ENCODE measurements around the gene TECTA.
"Not testable (repeated sequence)": the region's sequence is repeated elsewhere in the genome, so short reads cannot be mapped to it uniquely, and the experiment has no call there.

Gene TECTA

DNA sequence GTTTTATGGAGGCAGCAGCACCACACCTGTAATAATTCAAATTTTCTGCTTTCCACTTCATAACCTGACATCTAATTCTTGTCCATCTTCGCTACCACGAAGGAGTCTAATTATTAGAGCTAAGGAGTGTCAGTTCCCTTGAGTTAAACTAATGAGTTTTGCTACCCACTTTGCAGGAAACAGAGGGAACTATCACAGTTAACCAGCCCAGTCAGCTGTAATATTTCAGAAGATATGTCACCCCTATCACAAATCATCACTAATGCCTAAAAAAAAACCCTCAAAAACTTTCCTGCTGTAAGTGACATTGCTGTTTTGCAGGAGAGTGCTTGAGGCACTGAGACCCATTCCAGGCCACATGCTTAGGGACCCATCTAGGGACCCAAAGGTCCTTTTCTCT lies 8.4 kb downstream of the TECTA start:
- H3K9me3 ChIP-seq (ENCODE audit: control insufficient read depth, low read length), result no peaks in the 10 kb centered on the region
- DNase-seq, result no peak
- H3K27ac ChIP-seq (ENCODE audit: insufficient read depth, low read length, poor library complexity, severe bottlenecking), result no peak overlapping the region
- no peaks in the 10 kb centered on the region for H3K27me3 ChIP-seq (replicated peaks; ENCODE audit: control insufficient read depth, insufficient read depth, low read length, poor library complexity, severe bottlenecking)
- H3K4me1 ChIP-seq (ENCODE audit: control insufficient read depth, insufficient read depth, low read length, poor library complexity, severe bottlenecking), result no peaks in the 10 kb centered on the region
- no peaks in the 10 kb centered on the region for H3K36me3 ChIP-seq (ENCODE audit: control insufficient read depth, insufficient read depth, low read length)
- no peak overlapping the region for H3K4me3 ChIP-seq (ENCODE audit: insufficient read depth, low read depth, low read length, poor library complexity, severe bottlenecking)

DNA sequence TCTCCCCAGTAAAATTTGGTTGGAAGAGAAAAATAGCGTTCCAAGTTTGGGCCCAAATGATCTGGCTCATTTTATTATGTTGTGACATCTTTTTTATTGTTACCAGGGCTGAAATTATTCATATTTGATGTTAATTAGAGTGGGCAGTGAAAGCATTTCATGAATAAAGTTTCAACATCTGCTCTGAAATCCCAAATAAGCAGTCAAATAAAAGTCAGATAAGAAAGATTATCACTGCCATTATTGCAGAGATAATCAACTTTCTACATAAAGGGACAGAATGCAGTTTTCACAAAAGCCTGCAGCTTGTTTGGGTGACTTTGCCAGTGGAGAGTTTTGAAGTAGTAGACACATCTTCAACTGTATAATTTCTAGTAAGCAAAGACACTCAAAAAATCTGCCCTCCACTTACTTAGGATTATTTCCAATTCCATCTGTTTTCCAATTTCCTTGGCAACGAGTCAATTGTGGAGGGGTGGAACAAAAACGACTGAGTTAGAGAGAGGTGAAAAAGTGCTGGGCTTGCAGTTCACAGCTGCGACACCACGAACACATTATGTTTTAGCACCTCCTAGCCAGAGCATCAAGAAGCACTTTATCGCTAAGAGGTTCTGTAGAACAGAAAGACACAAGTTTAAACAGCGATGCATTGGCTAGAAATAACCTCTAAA lies 9.0 kb downstream of the TECTA start:
- Histone ChIP-seq H3K27ac (ENCODE audit: insufficient read depth, low read length, poor library complexity, severe bottlenecking) (no peak overlapping the region), H3K27me3 (replicated peaks; ENCODE audit: control insufficient read depth, insufficient read depth, low read length, poor library complexity, severe bottlenecking) (no peaks in the 10 kb centered on the region), H3K4me1 (ENCODE audit: control insufficient read depth, insufficient read depth, low read length, poor library complexity, severe bottlenecking) (no peaks in the 10 kb centered on the region), H3K4me3 (ENCODE audit: insufficient read depth, low read depth, low read length, poor library complexity, severe bottlenecking) (no peak overlapping the region), H3K9me3 (ENCODE audit: control insufficient read depth, low read length) (no peaks in the 10 kb centered on the region), H3K36me3 (ENCODE audit: control insufficient read depth, insufficient read depth, low read length) (no peaks in the 10 kb centered on the region)
- no peak for DNase-seq

DNA sequence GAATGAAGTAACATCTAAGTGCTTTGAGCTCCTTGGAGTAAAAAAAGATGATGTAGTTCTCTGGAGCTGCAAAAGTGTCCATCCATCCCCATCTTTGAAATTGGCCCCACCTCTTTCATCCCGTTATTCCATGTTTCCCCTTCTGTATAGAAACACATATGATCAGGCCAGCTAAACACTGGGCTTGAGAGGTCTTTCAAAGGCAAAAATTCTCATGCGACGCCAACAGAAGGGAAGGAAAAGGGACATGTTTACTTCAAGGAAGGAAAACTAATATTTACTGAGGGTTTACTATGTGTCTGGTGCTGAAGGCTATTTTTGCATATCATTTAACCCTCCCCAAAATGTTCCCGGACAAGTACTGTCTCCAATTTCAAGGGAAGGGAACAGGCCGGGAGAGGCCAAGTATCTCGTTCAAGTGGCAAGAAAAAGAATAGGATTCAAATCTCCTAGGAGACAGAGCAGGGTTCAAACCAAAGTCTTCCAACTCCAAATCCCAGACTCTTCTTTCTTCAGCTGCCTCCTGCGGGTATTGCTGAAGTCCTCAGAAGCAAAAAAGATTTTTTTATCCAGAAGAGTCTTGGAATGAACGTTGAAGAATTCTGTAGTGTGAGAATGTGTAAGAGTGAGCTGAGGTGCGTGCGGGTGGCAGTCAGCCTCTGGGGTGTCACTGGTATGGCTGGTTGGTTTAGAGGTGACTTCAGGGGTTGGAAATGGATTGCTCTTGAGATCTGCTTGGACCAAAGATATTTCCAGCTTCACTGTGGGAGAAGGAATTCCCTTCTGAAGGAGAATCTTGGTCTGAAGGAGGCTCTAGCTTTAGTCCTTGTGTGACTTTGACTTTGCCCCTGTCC lies 10.1 kb downstream of the TECTA start:
- Histone ChIP-seq H3K9me3 (ENCODE audit: control insufficient read depth, low read length) (no peaks in the 10 kb centered on the region), H3K4me3 (ENCODE audit: insufficient read depth, low read depth, low read length, poor library complexity, severe bottlenecking) (no peak overlapping the region), H3K27ac (ENCODE audit: insufficient read depth, low read length, poor library complexity, severe bottlenecking) (no peak overlapping the region), H3K36me3 (ENCODE audit: control insufficient read depth, insufficient read depth, low read length) (no peaks in the 10 kb centered on the region), H3K4me1 (ENCODE audit: control insufficient read depth, insufficient read depth, low read length, poor library complexity, severe bottlenecking) (no peaks in the 10 kb centered on the region), H3K27me3 (replicated peaks; ENCODE audit: control insufficient read depth, insufficient read depth, low read length, poor library complexity, severe bottlenecking) (no peaks in the 10 kb centered on the region)
- no peak for DNase-seq

DNA sequence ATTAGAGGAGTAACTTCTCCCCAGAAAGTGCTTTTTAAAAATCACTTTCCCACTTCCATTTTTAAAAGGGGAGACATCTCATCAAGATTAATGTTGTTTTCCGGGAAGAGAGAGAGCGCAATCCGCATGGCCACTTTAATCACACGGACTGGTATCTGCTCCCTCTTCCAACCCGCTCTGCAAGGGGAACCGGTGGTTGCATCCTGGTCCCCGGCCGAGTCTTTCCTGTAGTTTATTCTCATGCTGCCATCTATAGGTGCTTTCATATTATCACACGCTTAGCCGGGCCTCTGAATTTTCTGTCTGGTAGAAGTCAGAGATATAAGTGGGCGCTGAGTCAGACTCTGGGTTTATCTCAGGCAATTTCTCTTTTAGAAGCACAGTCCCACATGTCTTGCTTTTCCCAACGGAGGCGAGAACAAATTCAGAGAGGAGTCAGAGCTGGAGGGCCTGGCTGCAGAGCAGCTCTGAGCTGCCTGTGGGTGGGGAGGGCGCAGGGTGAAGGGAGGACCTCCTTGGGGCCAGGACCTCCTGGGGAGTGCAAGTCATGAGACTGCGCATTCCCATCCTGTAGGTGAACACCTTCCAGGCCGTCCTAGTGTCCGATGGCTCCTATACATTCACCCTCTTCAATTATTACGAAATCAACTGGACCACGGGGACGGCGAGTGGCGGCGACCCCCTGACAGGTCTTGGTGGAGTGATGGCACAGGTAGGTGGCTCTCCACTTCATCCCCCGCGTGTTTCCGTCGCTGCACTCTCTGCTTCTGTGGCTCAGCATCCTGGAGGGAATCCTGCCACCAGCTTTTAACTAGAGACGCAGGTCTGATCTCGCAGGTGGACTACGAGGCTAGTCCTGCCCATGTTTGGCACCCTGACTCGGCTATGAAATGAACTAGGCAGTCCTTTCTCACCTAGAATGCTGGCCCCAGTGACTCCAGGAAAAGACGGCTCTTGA lies 11.7 kb downstream of the TECTA start:
- DNase-seq, result no peak
- no peak overlapping the region for H3K27ac ChIP-seq (ENCODE audit: insufficient read depth, low read length, poor library complexity, severe bottlenecking)
- H3K4me1 ChIP-seq (ENCODE audit: control insufficient read depth, insufficient read depth, low read length, poor library complexity, severe bottlenecking), result no peaks in the 10 kb centered on the region
- no peak overlapping the region for H3K4me3 ChIP-seq (ENCODE audit: insufficient read depth, low read depth, low read length, poor library complexity, severe bottlenecking)
- no peaks in the 10 kb centered on the region for H3K9me3 ChIP-seq (ENCODE audit: control insufficient read depth, low read length)
- no peaks in the 10 kb centered on the region for H3K27me3 ChIP-seq (replicated peaks; ENCODE audit: control insufficient read depth, insufficient read depth, low read length, poor library complexity, severe bottlenecking)
- H3K36me3 ChIP-seq (ENCODE audit: control insufficient read depth, insufficient read depth, low read length), result no peaks in the 10 kb centered on the region

DNA sequence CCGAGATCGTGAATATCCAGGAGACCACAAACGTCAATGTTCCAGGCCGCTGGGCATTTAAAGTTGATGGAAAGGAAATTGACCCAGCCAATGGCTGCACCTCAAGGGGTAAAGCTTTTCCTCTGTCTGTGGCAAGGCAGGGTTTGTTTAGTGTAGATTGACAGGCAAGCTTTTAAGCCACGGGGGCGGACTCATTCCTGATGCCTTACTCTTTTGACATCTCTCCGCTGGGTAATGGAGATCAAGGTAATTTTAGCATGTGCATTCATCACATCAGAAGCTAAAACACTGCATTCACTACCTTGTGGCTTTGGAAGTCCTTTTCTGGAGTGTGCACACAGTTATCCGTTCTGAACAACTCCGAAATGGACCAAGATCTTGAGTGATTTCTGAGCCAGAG lies 12.6 kb downstream of the TECTA start:
- Histone ChIP-seq H3K4me1 (ENCODE audit: control insufficient read depth, insufficient read depth, low read length, poor library complexity, severe bottlenecking) (no peaks in the 10 kb centered on the region), H3K9me3 (ENCODE audit: control insufficient read depth, low read length) (no peaks in the 10 kb centered on the region), H3K27ac (ENCODE audit: insufficient read depth, low read length, poor library complexity, severe bottlenecking) (no peak overlapping the region), H3K4me3 (ENCODE audit: insufficient read depth, low read depth, low read length, poor library complexity, severe bottlenecking) (no peak overlapping the region), H3K27me3 (replicated peaks; ENCODE audit: control insufficient read depth, insufficient read depth, low read length, poor library complexity, severe bottlenecking) (no peaks in the 10 kb centered on the region), H3K36me3 (ENCODE audit: control insufficient read depth, insufficient read depth, low read length) (no peaks in the 10 kb centered on the region)
- no peak for DNase-seq

DNA sequence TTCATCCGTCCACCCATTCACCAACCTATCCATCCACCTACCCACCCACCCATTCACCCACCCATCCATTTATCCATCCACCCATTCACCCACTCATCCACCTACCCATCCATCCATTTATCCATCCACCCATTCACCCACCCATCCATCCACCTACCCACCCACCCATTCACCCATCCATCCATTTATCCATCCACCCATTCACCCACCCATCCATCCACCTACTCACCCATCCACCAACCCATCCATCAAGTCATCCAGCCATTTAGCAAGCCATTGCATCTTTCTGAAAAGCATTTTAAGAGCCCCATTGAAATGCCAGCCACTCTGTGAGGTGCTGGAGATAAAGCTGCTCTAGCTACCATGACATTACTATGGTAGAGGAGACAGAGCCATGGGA lies 14.0 kb downstream of the TECTA start:
- not testable (repeated sequence) for H3K9me3 ChIP-seq (ENCODE audit: control insufficient read depth, low read length); DNase-seq; H3K36me3 ChIP-seq (ENCODE audit: control insufficient read depth, insufficient read depth, low read length); H3K27me3 ChIP-seq (replicated peaks; ENCODE audit: control insufficient read depth, insufficient read depth, low read length, poor library complexity, severe bottlenecking); H3K27ac ChIP-seq (ENCODE audit: insufficient read depth, low read length, poor library complexity, severe bottlenecking); H3K4me3 ChIP-seq (ENCODE audit: insufficient read depth, low read depth, low read length, poor library complexity, severe bottlenecking); H3K4me1 ChIP-seq (ENCODE audit: control insufficient read depth, insufficient read depth, low read length, poor library complexity, severe bottlenecking)

DNA sequence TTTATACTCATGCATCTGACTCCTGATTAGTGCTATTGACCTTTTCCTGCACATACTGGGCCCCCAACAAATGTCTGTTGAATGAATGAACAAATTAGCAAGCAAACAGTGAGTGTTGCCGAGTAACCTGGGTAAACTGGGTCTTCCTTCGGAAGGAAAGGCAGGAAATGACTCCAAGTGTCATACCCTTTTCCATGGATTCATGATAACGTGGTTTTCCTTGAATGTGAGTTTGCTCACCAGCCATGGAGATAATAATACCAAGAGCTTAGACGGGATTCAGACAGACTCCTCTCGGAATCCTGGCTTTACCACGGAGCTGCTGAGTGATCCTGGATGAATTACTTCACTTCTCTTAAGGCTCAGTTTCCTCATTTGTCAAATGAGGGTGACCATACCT lies 16.7 kb downstream of the TECTA start:
- no peak for DNase-seq
- Histone ChIP-seq H3K36me3 (ENCODE audit: control insufficient read depth, insufficient read depth, low read length) (no peaks in the 10 kb centered on the region), H3K27ac (ENCODE audit: insufficient read depth, low read length, poor library complexity, severe bottlenecking) (no peak overlapping the region), H3K9me3 (ENCODE audit: control insufficient read depth, low read length) (peaks cover 4% of the 10 kb centered on the region), H3K4me3 (ENCODE audit: insufficient read depth, low read depth, low read length, poor library complexity, severe bottlenecking) (no peak overlapping the region), H3K4me1 (ENCODE audit: control insufficient read depth, insufficient read depth, low read length, poor library complexity, severe bottlenecking) (no peaks in the 10 kb centered on the region), H3K27me3 (replicated peaks; ENCODE audit: control insufficient read depth, insufficient read depth, low read length, poor library complexity, severe bottlenecking) (no peaks in the 10 kb centered on the region)

DNA sequence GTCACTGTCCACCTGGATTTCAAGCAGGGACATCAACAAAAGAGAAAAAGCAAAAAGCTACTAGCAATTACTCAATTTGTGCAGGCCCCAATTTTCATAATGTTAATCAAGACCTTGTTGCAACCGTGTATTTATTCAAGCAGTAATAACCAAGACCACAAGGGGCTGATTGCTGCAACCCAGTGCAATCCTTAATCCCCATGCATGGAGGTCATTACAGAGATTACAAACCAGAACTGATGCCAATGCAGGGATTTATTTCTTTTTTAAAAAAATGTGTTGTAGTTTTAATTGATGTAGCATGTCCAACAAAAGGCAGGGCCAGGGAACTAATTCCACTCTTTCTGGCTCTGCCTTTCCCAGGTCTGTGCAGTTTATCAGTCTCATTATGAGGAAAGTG lies 18.4 kb downstream of the TECTA start:
- Histone ChIP-seq H3K4me3 (ENCODE audit: insufficient read depth, low read depth, low read length, poor library complexity, severe bottlenecking) (no peak overlapping the region), H3K27me3 (replicated peaks; ENCODE audit: control insufficient read depth, insufficient read depth, low read length, poor library complexity, severe bottlenecking) (no peaks in the 10 kb centered on the region), H3K4me1 (ENCODE audit: control insufficient read depth, insufficient read depth, low read length, poor library complexity, severe bottlenecking) (no peaks in the 10 kb centered on the region), H3K27ac (ENCODE audit: insufficient read depth, low read length, poor library complexity, severe bottlenecking) (no peak overlapping the region), H3K36me3 (ENCODE audit: control insufficient read depth, insufficient read depth, low read length) (no peaks in the 10 kb centered on the region), H3K9me3 (ENCODE audit: control insufficient read depth, low read length) (peaks cover 4% of the 10 kb centered on the region)
- DNase-seq, result no peak

DNA sequence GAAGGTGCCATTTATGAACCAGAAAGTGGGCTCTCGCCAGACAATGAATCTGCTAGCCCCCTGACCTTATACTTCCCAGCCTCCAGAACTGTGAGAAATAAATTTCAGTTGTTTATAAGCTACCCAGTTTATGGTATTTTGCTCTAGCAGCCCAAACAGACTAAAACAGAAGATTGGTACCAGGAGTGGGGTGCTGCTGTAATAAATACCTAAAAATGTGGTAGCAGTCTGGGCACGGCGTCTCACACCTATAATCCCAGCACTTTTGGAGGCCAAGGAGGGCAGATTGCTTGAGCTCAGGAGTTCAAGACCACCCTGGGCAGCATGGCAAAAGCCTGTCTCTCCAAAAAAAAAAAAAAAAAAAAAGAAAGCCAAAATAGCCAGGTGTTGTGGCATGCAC lies 21.3 kb downstream of the TECTA start:
- Histone ChIP-seq H3K4me1 (ENCODE audit: control insufficient read depth, insufficient read depth, low read length, poor library complexity, severe bottlenecking) (no peaks in the 10 kb centered on the region), H3K36me3 (ENCODE audit: control insufficient read depth, insufficient read depth, low read length) (no peaks in the 10 kb centered on the region), H3K27me3 (replicated peaks; ENCODE audit: control insufficient read depth, insufficient read depth, low read length, poor library complexity, severe bottlenecking) (no peaks in the 10 kb centered on the region), H3K4me3 (ENCODE audit: insufficient read depth, low read depth, low read length, poor library complexity, severe bottlenecking) (no peak overlapping the region), H3K27ac (ENCODE audit: insufficient read depth, low read length, poor library complexity, severe bottlenecking) (no peak overlapping the region), H3K9me3 (ENCODE audit: control insufficient read depth, low read length) (peaks cover 4% of the 10 kb centered on the region)
- no peak for DNase-seq

Measured in effector memory CD4-positive, alpha-beta T cell (primary cell).